ENCODE data around the gene C2CD4D.

The C2CD4D gene

GRCh38 chr1:151803164-151803563, 36.5 kb downstream of the C2CD4D start:
- Histone ChIP-seq H3K79me2 (ENCODE audit: insufficient read depth, low read length) (no peaks in the 10 kb centered on the region), H3K4me2 (ENCODE audit: low read depth, low read length, poor library complexity, severe bottlenecking) (no peak overlapping the region), H3K27ac (ENCODE audit: low read depth, low read length) (no peak overlapping the region), H3K36me3 (ENCODE audit: low read length) (no peaks in the 10 kb centered on the region), H3K27me3 (ENCODE audit: low read length) (no peaks in the 10 kb centered on the region), H3K9me3 (ENCODE audit: insufficient read depth, low read length) (no peaks in the 10 kb centered on the region), H3K9ac (ENCODE audit: low read length) (no peak overlapping the region), H3K4me3 (ENCODE audit: insufficient read depth, low read length, poor library complexity, severe bottlenecking) (no peak overlapping the region), H3F3A (ENCODE audit: insufficient read depth) (no peaks in the 10 kb centered on the region), H2AFZ (ENCODE audit: low read depth, low read length, severe bottlenecking) (no peak overlapping the region), H3K9me2 (replicated peaks; ENCODE audit: insufficient read depth, low read length) (no peaks in the 10 kb centered on the region), H4K20me1 (ENCODE audit: low read depth, low read length) (no peaks in the 10 kb centered on the region)
- no peak for TF ChIP-seq EZH2phosphoT487 (conservative IDR thresholded peaks at IDR 0.05; ENCODE audit: low read length)
- TF ChIP-seq, protein P1, sequence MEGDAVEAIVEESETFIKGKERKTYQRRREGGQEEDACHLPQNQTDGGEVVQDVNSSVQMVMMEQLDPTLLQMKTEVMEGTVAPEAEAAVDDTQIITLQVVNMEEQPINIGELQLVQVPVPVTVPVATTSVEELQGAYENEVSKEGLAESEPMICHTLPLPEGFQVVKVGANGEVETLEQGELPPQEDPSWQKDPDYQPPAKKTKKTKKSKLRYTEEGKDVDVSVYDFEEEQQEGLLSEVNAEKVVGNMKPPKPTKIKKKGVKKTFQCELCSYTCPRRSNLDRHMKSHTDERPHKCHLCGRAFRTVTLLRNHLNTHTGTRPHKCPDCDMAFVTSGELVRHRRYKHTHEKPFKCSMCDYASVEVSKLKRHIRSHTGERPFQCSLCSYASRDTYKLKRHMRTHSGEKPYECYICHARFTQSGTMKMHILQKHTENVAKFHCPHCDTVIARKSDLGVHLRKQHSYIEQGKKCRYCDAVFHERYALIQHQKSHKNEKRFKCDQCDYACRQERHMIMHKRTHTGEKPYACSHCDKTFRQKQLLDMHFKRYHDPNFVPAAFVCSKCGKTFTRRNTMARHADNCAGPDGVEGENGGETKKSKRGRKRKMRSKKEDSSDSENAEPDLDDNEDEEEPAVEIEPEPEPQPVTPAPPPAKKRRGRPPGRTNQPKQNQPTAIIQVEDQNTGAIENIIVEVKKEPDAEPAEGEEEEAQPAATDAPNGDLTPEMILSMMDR (IDR thresholded peaks at IDR 0.05; ENCODE audit: insufficient read depth, low read length, poor library complexity, severe bottlenecking), result no peak

GRCh38 chr1:151802372-151802771, 37.2 kb downstream of the C2CD4D start:
- TF ChIP-seq, protein P1 (IDR thresholded peaks at IDR 0.05; ENCODE audit: insufficient read depth, low read length, poor library complexity, severe bottlenecking), result no peak
- TF ChIP-seq EZH2phosphoT487 (conservative IDR thresholded peaks at IDR 0.05; ENCODE audit: low read length), result no peak
- no peak overlapping the region for H3K27ac ChIP-seq (ENCODE audit: low read depth, low read length)
- H2AFZ ChIP-seq (ENCODE audit: low read depth, low read length, severe bottlenecking), result no peak overlapping the region
- no peaks in the 10 kb centered on the region for H4K20me1 ChIP-seq (ENCODE audit: low read depth, low read length)
- no peak overlapping the region for H3K4me3 ChIP-seq (ENCODE audit: insufficient read depth, low read length, poor library complexity, severe bottlenecking)
- H3K9ac ChIP-seq (ENCODE audit: low read length), result no peak overlapping the region
- H3K79me2 ChIP-seq (ENCODE audit: insufficient read depth, low read length), result no peaks in the 10 kb centered on the region
- no peaks in the 10 kb centered on the region for H3K9me2 ChIP-seq (replicated peaks; ENCODE audit: insufficient read depth, low read length)
- no peak overlapping the region for H3K4me2 ChIP-seq (ENCODE audit: low read depth, low read length, poor library complexity, severe bottlenecking)
- no peaks in the 10 kb centered on the region for H3K36me3 ChIP-seq (ENCODE audit: low read length)
- H3K27me3 ChIP-seq (ENCODE audit: low read length), result no peaks in the 10 kb centered on the region
- H3F3A ChIP-seq (ENCODE audit: insufficient read depth), result no peaks in the 10 kb centered on the region
- H3K9me3 ChIP-seq (ENCODE audit: insufficient read depth, low read length), result no peaks in the 10 kb centered on the region

GRCh38 chr1:151801846-151802245, 37.8 kb downstream of the C2CD4D start:
- Histone ChIP-seq H3K4me3 (ENCODE audit: insufficient read depth, low read length, poor library complexity, severe bottlenecking) (no peak overlapping the region), H3K27ac (ENCODE audit: low read depth, low read length) (no peak overlapping the region), H3K9me2 (replicated peaks; ENCODE audit: insufficient read depth, low read length) (no peaks in the 10 kb centered on the region), H3K27me3 (ENCODE audit: low read length) (no peaks in the 10 kb centered on the region), H4K20me1 (ENCODE audit: low read depth, low read length) (no peaks in the 10 kb centered on the region), H3K79me2 (ENCODE audit: insufficient read depth, low read length) (no peaks in the 10 kb centered on the region), H3K9ac (ENCODE audit: low read length) (no peak overlapping the region), H2AFZ (ENCODE audit: low read depth, low read length, severe bottlenecking) (no peak overlapping the region), H3K4me2 (ENCODE audit: low read depth, low read length, poor library complexity, severe bottlenecking) (no peak overlapping the region), H3F3A (ENCODE audit: insufficient read depth) (no peaks in the 10 kb centered on the region), H3K36me3 (ENCODE audit: low read length) (no peaks in the 10 kb centered on the region), H3K9me3 (ENCODE audit: insufficient read depth, low read length) (no peaks in the 10 kb centered on the region)
- no peak for TF ChIP-seq EZH2phosphoT487 (conservative IDR thresholded peaks at IDR 0.05; ENCODE audit: low read length)
- TF ChIP-seq, protein P1 (IDR thresholded peaks at IDR 0.05; ENCODE audit: insufficient read depth, low read length, poor library complexity, severe bottlenecking), result no peak

All from SU-DHL-6 (cell line).